ENCODE data around the gene HSPG2. TPM values are rescaled to one million over a fixed set of nuclear protein-coding genes. Genes with fewer than 3 reads are reported as not detected.

Gene HSPG2
- total and polyA plus RNA-seq, 9 donors, result 27.3 to 294 (median 92.6) TPM

GRCh38 chr1:21855257-21856096 is 81.6 kb downstream of the HSPG2 start:
- 81 to 87% (median 82%) methylated on average over 19 to 35 of the region's 35 CpGs for WGBS, 3 donors
- no peaks in the 10 kb centered on the region for H3K36me3 ChIP-seq
- DNase-seq, result no peak
- no peaks in the 10 kb centered on the region for H3K9me3 ChIP-seq
- no peaks in the 10 kb centered on the region for H3K4me1 ChIP-seq (ENCODE audit: insufficient read depth)
- intact Hi-C loops (cut with DNase I), result no loop called here
- H3K4me3 ChIP-seq, result no peak overlapping the region
- TF ChIP-seq EP300 (IDR thresholded peaks at IDR 0.05), result no peak
- TF ChIP-seq POLR2A (IDR thresholded peaks at IDR 0.05), result no peak
- TF ChIP-seq, protein P1, sequence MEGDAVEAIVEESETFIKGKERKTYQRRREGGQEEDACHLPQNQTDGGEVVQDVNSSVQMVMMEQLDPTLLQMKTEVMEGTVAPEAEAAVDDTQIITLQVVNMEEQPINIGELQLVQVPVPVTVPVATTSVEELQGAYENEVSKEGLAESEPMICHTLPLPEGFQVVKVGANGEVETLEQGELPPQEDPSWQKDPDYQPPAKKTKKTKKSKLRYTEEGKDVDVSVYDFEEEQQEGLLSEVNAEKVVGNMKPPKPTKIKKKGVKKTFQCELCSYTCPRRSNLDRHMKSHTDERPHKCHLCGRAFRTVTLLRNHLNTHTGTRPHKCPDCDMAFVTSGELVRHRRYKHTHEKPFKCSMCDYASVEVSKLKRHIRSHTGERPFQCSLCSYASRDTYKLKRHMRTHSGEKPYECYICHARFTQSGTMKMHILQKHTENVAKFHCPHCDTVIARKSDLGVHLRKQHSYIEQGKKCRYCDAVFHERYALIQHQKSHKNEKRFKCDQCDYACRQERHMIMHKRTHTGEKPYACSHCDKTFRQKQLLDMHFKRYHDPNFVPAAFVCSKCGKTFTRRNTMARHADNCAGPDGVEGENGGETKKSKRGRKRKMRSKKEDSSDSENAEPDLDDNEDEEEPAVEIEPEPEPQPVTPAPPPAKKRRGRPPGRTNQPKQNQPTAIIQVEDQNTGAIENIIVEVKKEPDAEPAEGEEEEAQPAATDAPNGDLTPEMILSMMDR (IDR thresholded peaks at IDR 0.05), result no peak
- no peaks in the 10 kb centered on the region for H3K27me3 ChIP-seq
- H3K27ac ChIP-seq, result no peak overlapping the region

DNA sequence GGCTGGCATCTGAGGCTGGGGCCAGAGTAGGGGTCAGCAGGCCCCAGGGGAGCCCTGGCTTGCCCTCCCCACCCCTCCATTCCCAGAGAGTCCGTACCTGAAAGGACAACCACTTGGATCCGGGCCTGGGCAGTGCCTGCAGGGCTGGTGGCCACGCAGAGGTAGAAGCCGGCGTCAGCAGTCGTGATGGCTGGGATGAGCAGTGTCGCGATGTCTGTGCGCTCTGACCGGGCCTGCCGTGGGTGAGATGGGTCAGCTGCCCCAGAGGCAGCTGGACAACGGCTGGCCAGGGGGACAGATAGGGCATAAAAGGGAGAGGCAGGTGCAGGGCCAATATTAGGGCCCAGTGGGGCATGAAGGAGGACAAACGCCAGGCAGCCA is 82.4 kb downstream of the HSPG2 start:
- peak in 1 of 5 donors; percentile 20 for DNase-seq
- H3K27ac ChIP-seq, result no peak overlapping the region
- TF ChIP-seq POLR2A (IDR thresholded peaks at IDR 0.05) (no peak), EP300 (IDR thresholded peaks at IDR 0.05) (no peak)
- TF ChIP-seq, protein P1 (IDR thresholded peaks at IDR 0.05), result no peak
- WGBS, 3 donors, result 86 to 89% (median 89%) methylated on average over 13 of the region's 13 CpGs
- intact Hi-C loops (cut with DNase I), result no loop called here
- H3K9me3 ChIP-seq, result no peaks in the 10 kb centered on the region
- no peaks in the 10 kb centered on the region for H3K27me3 ChIP-seq
- no peaks in the 10 kb centered on the region for H3K4me1 ChIP-seq (ENCODE audit: insufficient read depth)
- H3K36me3 ChIP-seq, result no peaks in the 10 kb centered on the region
- H3K4me3 ChIP-seq, result no peak overlapping the region

DNA sequence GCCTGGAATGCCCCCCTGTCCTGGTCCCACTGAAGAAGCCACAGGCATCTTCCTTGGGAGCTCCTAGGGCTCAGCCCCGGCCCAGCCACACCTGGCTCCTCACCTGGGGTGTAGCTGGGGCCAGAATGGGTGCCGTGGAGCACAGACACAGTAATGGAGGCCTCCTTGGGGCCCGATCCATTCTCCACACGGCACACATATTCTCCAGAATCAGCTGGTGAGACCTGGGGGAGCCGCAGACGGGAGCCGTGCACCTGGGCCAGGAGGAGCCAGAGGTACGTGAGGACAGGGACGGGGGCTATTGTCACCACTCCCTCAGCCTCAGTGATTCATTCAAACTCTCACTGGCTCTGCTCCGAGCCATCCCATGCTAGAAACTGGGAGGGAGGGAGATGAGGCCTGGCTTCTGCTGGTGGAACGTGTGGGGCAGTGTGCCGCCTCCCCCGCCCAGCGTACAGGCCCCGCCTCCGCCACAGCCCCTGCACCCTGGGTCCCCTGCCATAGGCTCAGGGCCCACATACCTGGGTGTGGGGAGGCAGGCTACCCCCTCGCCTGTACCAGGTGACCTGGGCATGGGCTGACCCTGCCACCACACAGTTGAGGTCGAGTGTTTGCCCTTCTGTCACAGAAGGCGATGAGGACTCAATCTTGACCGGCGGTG is 82.9 kb downstream of the HSPG2 start:
- Histone ChIP-seq H3K27me3 (no peaks in the 10 kb centered on the region), H3K4me3 (no peak overlapping the region), H3K9me3 (no peaks in the 10 kb centered on the region), H3K36me3 (no peaks in the 10 kb centered on the region), H3K4me1 (ENCODE audit: insufficient read depth) (no peaks in the 10 kb centered on the region), H3K27ac (no peak overlapping the region)
- intact Hi-C loops (cut with DNase I), result no loop called here
- no peak for DNase-seq
- TF ChIP-seq EP300 (IDR thresholded peaks at IDR 0.05) (no peak), POLR2A (IDR thresholded peaks at IDR 0.05) (no peak)
- TF ChIP-seq, protein P1 (IDR thresholded peaks at IDR 0.05), result no peak
- 84 to 86% (median 85%) methylated on average over 16 to 21 of the region's 21 CpGs for WGBS, 3 donors

- Histone ChIP-seq H3K27ac (no peak overlapping the region), H3K4me1 (ENCODE audit: insufficient read depth) (no peaks in the 10 kb centered on the region), H3K4me3 (no peak overlapping the region), H3K27me3 (no peaks in the 10 kb centered on the region), H3K9me3 (no peaks in the 10 kb centered on the region), H3K36me3 (no peaks in the 10 kb centered on the region)
- TF ChIP-seq EP300 (IDR thresholded peaks at IDR 0.05) (no peak), POLR2A (IDR thresholded peaks at IDR 0.05) (no peak)
- TF ChIP-seq, protein P1 (IDR thresholded peaks at IDR 0.05), result no peak
- DNase-seq, result no peak
- 86 to 91% (median 88%) methylated on average over 7 of the region's 7 CpGs for WGBS, 3 donors
- intact Hi-C loops (cut with DNase I), result no loop called here
Observed at GRCh38 chr1:21853131-21853427, 84.0 kb downstream of the HSPG2 start.

All from ovary (tissue), 9 donors.